Amniotic stem cell (primary cell): ENCODE data around the gene SORD.

ENCODE experiments used
- DNase-seq: peaks from one replicate; lab custom pipeline; 2025; lab: John Stamatoyannopoulos, UW

Gene SORD

DNA sequence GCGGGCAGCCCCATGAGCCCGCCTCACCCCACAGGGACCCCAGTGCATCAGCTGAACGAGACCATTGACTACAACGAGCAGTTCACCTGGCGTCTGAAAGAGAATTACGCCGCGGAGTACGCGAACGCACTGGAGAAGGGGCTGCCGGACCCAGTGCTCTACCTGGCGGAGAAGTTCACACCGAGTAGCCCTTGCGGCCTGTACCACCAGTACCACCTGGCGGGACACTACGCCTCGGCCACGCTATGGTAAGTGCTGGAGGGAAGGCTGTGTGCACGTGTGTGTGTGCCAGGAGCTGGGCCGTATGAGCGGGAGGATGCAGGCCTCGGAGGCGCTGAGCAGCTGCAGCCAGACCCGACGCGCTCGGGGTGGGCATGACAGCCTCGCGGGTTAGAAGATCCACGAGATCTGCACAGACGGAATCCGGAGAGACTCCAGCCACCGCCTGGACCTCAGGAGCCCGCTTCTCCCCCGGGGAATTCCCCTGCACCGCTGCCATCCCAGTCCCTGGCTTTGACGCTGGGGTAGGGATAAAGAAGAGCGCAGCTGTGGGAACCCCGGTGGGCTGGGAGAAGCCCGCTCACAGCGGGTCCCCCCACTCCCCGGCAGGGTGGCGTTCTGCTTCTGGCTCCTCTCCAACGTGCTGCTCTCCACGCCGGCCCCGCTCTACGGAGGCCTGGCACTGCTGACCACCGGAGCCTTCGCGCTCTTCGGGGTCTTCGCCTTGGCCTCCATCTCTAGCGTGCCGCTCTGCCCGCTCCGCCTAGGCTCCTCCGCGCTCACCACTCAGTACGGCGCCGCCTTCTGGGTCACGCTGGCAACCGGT, 93.7 kb downstream of the SORD start:
- no peak for DNase-seq

DNA sequence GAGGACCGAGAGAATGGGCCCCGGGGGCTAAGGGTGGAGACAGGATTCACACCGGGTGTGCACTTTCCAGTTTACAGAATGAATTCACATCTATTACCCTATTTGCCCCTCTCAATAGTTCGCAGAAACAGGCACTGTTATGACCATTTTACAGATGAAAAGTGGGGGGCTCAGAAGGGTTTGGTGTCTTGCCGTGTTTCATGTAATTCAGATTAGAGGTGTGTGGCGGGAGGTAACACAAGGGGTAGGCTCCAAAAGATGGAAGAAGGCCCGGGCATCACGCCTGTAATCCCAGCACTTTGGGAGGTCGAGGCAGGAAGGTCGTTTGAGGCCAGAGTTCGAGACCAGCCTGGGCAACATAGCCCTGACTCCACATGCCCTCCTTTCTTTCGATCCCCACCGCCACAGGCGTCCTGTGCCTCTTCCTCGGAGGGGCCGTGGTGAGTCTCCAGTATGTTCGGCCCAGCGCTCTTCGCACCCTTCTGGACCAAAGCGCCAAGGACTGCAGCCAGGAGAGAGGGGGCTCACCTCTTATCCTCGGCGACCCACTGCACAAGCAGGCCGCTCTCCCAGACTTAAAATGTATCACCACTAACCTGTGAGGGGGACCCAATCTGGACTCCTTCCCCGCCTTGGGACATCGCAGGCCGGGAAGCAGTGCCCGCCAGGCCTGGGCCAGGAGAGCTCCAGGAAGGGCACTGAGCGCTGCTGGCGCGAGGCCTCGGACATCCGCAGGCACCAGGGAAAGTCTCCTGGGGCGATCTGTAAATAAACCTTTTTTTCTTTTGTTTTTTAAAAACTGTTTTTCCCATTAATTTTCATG, 94.5 kb downstream of the SORD start:
- DNase-seq, result no peak

DNA sequence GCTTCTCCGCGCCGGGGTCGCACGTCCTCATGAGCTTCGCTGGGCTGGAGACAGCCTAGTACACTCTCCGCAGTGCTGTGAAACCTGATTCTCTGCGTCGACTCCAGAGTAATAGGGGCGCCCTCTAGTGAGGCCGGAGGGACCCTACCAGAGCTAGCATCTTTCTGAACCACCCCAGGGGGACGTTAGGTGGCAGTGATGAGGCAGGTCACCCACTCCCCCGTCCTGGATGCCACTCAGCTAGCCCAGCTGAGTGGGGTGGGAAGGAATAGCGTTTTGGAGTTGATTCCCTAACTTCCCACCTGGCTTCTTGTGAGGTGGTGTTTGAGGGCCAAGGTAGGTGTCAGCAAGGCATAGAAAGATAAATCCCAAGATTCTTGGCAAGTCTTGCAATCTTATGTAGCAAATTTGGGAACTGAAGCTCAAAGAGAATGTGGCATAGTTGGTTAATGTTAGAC, 95.2 kb downstream of the SORD start:
- peak; percentile 60 for DNase-seq

DNA sequence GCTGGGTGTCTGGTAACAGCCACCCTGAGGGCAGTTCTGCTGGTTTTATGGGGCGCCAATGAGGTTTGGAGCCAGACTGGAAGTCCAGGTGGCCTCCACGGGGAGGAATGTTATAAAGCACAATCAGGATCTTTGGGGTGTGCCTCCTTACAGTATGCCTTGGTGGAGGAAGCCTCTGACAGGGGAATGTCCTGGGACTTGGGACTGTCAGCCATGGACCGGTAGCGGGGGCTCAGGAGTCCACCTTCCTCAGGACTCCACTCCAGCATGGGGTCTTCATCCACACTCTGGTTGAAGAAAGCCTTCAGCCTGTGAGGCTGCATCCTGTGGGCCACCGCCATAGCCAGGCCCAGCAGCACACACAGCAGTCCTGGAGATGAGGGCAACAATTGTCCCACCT, 96.0 kb downstream of the SORD start:
- DNase-seq, result no peak

DNA sequence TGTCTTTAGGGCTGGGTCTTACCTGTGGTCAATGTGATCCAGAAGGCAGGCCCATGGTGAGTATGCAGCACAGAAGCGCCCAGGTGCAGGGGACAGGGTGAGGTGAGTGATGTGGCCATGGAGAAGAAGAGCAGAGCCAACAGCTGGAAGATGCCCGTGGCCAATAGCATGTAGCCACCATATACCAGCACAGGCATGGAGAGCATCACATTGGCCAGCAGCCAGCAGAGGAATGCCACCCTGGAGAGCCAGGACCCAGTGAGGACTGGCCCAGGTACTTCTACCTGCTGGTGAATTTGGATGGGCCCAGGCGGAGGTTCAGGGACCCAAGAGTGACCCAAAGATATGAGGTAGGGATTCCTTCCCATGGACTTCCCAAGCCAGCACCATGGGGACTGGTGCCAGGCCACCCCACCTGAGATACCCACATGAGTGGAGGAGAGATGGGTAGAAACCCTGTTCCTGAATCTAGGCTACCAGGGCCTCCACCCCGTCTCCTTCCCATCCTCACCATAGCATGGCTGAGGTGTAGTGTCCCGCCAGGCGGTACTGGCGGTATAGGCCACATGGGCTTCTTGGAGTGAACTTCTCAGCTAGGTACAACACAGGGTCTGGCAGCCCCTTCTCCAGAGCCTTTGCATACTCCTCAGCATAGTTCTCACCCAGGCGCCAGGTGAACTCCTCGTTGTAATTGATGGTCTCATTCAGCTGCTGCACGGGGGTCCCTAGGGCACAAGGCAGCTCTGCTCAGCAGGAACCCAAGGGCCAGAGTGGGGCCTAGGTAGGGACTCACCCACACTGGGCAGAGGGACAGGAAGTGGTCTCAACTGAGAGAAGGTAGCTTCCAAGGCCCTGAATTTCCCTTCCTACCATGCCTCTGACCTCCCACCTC, 97.3 kb downstream of the SORD start:
- DNase-seq, result no peak

DNA sequence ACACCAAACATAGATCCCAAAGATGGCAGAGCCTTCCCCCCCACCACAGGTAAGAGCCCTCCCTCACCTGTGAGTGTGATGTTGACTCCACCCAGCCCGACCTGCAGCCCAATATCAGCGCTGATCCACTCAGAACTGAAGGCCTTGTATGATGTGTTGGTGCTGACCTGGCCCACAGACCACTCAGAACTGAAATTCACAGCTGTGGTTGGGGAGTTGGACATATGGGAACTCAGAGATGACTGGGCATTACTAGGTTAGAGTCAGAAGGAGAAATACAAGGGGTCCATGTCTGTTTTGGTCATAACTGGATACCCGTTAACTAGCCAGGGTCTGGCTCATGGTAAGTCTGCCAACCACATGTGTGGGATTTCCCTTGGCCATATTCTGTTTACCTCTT, 98.0 kb downstream of the SORD start:
- no peak for DNase-seq

DNA sequence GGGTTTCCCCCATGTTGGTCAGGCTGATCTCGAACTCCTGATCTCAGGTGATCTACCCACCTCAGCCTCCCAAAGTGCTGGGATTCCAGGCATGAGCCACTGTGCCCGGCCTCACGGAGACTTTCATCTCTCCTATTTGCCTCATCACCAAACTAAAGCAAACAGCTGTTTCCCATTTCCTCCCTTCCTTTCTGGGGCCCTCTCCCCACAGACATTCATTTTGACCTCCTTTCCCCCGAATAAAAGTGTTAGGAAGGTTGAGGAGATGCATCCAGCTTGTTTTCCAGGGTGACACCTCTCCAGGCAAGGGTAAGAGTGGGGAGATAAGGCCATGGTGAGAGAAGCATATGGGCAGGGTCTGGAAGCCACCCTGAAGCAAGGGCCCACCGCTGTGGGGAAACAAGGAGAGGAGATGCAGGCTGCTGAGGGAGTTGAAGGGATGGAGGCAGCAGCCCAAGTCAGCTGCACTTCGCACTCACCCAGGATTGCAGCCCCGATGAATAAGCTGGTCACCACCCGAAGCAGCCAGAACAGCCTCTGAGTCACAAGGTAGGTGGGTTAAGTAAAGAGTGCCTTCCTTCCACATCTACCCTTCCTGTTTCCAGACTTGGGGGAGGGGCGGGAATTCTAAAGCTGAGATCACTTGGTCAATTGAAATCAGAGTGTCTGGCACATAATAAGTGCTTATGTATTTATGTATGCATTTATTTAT, 98.9 kb downstream of the SORD start:
- DNase-seq, result peak; percentile 58

DNA sequence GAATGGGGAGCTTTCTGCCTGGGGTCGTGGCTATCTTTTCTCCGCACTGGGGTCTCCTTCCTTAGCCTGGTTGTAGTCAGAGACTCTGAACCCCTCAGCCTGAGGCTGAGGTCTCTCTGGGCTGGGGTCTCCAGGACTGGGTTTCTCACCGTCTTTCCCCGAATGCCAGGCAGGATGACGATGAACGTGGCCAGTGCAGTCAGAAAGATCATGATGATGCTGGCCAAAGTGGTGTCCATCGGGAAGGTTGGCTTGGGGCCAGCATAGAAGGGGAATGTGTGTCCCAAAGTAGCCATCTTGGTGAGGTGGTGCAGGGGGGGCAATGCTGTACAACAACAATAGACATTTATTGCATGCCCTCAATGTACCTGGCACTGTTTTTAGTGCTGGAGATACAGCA, 99.7 kb downstream of the SORD start:
- no peak for DNase-seq

DNA sequence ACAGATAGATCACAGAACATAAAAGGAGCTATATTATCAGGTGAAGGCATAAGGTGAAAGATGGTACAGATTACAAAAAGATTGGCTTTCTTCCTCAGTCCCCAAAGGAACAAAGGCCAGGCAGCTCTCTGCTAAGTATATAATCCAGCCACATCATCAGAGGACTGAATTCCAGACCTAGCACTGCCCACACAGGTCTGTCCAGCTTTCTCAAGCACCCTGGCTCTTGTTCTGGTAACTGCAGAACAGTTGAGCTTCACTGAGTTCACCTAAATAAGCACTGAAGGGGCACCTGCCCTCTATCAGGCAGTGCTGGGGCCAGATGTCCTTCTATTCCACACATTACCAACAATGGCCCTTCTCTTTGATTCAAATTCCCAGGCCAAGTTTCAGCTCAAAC, 100.4 kb downstream of the SORD start:
- DNase-seq, result no peak

DNA sequence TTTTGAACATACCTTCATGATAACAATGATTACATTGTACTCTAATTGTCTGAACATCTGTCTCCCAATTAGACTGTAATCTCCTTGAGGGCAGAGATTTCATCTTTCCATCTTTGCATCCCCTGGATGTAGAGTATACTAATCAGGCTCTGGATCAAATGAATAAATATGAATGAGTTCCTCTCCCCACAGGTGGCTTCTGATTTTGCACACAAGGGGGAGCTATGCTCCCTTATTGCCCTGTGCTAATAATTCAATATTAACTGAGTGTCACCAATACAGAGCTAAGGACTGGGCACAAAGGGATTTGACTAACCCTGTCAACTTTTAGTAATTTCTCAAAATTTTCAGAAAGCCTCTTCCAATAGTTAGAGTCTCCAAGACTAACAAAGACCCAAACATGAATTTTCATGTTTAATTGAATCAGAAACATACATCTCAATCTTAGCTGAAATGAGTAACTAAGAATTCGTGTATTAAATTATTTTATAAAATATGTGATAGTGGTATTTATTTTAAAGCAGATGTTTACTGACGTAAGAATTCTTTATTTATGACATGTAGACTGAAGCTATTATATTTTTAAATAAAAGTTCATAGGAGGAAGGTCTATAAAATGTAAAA, 103.7 kb downstream of the SORD start:
- no peak for DNase-seq
